GM12891 (cell line): ENCODE measurements around the gene HIPK2.

ENCODE experiments used
- PAX5 ChIP-seq: IDR thresholded peaks from 2 replicates; pipeline ENCODE4 v1.6.1; 2011; ENCODE audit warnings: low read length, moderate library complexity, mild to moderate bottlenecking; ENCODE audit not compliant: insufficient read depth, severe bottlenecking
- POLR2A ChIP-seq: IDR thresholded peaks from 2 replicates; pipeline ENCODE4 v1.6.1; 2011; ENCODE audit warnings: low read depth, low read length, control low read depth
- POLR2AphosphoS5 ChIP-seq: IDR thresholded peaks from 2 replicates; pipeline ENCODE4 v1.6.1; 2011; ENCODE audit warnings: low read depth, low read length, control low read depth
- SPI1 ChIP-seq: IDR thresholded peaks from 2 replicates; pipeline ENCODE4 v1.6.1; 2011; ENCODE audit warnings: low read depth, low read length, control low read depth
- TAF1 ChIP-seq: IDR thresholded peaks from 2 replicates; pipeline ENCODE4 v1.6.1; 2011; ENCODE audit warnings: low read depth, low read length, control low read depth

DNA sequence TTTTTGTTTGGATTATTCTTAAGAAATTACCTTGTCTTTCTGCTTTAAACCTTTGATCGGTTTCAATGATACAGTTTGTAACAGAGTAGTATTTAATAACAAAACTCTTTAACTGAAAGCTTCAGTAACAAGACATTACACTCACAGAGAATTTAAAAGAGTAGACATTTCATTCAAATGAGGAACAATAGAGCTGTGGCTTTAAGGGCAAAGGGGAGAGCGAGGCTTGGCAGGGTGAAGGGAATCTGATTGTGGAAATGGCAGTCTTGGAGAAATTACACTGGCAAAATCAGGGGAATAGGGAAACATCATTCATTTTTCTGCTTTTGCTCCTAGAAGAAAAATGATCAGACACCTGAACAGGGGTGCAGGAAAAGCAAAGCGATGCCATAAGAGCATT is 5.1 kb upstream of the HIPK2 start:
- TF ChIP-seq POLR2A (no peak), TAF1 (no peak), POLR2AphosphoS5 (no peak), PAX5 (no peak), SPI1 (no peak)
